Measurements from ENCODE around the gene HSPBP1. TPM values are rescaled to one million over a fixed set of nuclear protein-coding genes. Genes with fewer than 3 reads are reported as not detected.

Gene HSPBP1
- total RNA-seq, 2 donors from 2014 or later = 12.5 to 51.1 TPM

GRCh38 chr19:55315956-55316525, 36.1 kb upstream of the HSPBP1 start:
- Histone ChIP-seq H3K27ac (no peak overlapping the region), H3K36me3 (replicated peaks in 1 of 2; ENCODE audit: insufficient read depth in 1 of 2, low read depth in 2 of 2) (no peaks in the 10 kb centered on the region), H3K27me3 (no peaks in the 10 kb centered on the region), H3K4me3 (no peak overlapping the region), H3K4me1 (no peaks in the 10 kb centered on the region), H3K9me3 (no peaks in the 10 kb centered on the region)
- no peak for DNase-seq
- no peak for TF ChIP-seq POLR2A (IDR thresholded peaks at IDR 0.05)
- no peak for TF ChIP-seq CTCF (IDR thresholded peaks at IDR 0.05)
- 75 to 78% methylated on average over 13 of the region's 13 CpGs for WGBS, 2 donors
- ATAC-seq = no peak
- intact Hi-C loops (cut with DNase I) = no loop called here

GRCh38 chr19:55314396-55314795, 34.5 kb upstream of the HSPBP1 start:
- H3K9me3 ChIP-seq = no peaks in the 10 kb centered on the region
- intact Hi-C loops (cut with DNase I) = no loop called here
- H3K4me3 ChIP-seq = no peak overlapping the region
- no peak overlapping the region for H3K27ac ChIP-seq
- H3K27me3 ChIP-seq = no peaks in the 10 kb centered on the region
- WGBS, 2 donors = 64 to 79% methylated on average over 8 of the region's 8 CpGs
- H3K4me1 ChIP-seq = no peaks in the 10 kb centered on the region
- no peak for ATAC-seq
- no peak for DNase-seq
- TF ChIP-seq CTCF (IDR thresholded peaks at IDR 0.05) = no peak
- no peak for TF ChIP-seq POLR2A (IDR thresholded peaks at IDR 0.05)
- no peaks in the 10 kb centered on the region for H3K36me3 ChIP-seq (replicated peaks in 1 of 2; ENCODE audit: insufficient read depth in 1 of 2, low read depth in 2 of 2)

- DNase-seq (no peak), ATAC-seq (no peak)
- H3K9me3 ChIP-seq = no peaks in the 10 kb centered on the region
- intact Hi-C loops (cut with DNase I) = no loop called here
- no peaks in the 10 kb centered on the region for H3K27me3 ChIP-seq
- no peak overlapping the region for H3K4me3 ChIP-seq
- H3K27ac ChIP-seq = no peak overlapping the region
- H3K36me3 ChIP-seq (replicated peaks in 1 of 2; ENCODE audit: insufficient read depth in 1 of 2, low read depth in 2 of 2) = no peaks in the 10 kb centered on the region
- no peaks in the 10 kb centered on the region for H3K4me1 ChIP-seq
- whole genome bisulfite sequencing, 2 donors = 84 to 87% methylated on average over 27 to 43 of the region's 47 CpGs
- TF ChIP-seq POLR2A (IDR thresholded peaks at IDR 0.05) (no peak), CTCF (IDR thresholded peaks at IDR 0.05) (no peak)
These were observed 33.0 kb upstream of the HSPBP1 start for GRCh38 chr19:55312621-55313512.

- Histone ChIP-seq H3K27ac (no peak overlapping the region), H3K4me1 (no peaks in the 10 kb centered on the region), H3K36me3 (replicated peaks in 1 of 2; ENCODE audit: insufficient read depth in 1 of 2, low read depth in 2 of 2) (no peaks in the 10 kb centered on the region), H3K4me3 (no peak overlapping the region), H3K27me3 (no peaks in the 10 kb centered on the region), H3K9me3 (no peaks in the 10 kb centered on the region)
- TF ChIP-seq CTCF (IDR thresholded peaks at IDR 0.05) (no peak), POLR2A (IDR thresholded peaks at IDR 0.05) (no peak)
- no peak for ATAC-seq
- intact Hi-C loops (cut with DNase I) = no loop called here
- no peak for DNase-seq
- 71 to 92% methylated on average over 2 to 17 of the region's 18 CpGs for WGBS, 2 donors
These were observed 31.9 kb upstream of the HSPBP1 start for GRCh38 chr19:55311797-55312196.
